Parathyroid adenoma (tissue), 2 donors: ENCODE results near the gene SLC7A5.

Source experiments
- H2AFZ ChIP-seq: fragments of 300-600 bp; sonication (generic); one replicate; pipeline ENCODE4 v1.7.0; 2017; ENCODE audit warnings: antibody characterized with exemption, mild to moderate bottlenecking
- H3K27ac ChIP-seq: fragments of 300-600 bp; sonication (generic); one replicate; pipeline ENCODE4 v1.7.0; 2017
- H3K27me3 ChIP-seq: fragments of 300-600 bp; sonication (generic); one replicate; pipeline ENCODE4 v1.7.0; 2017; ENCODE audit warnings: low read length; ENCODE audit not compliant: control insufficient read depth, insufficient read depth
- H3K36me3 ChIP-seq: fragments of 300-600 bp; sonication (generic); one replicate; pipeline ENCODE4 v1.7.0; 2017; ENCODE audit warnings: low read length; ENCODE audit not compliant: control insufficient read depth, insufficient read depth
- H3K4me1 ChIP-seq: fragments of 300-600 bp; sonication (generic); one replicate; pipeline ENCODE4 v1.7.0; 2017; ENCODE audit warnings: control low read depth
- H3K4me2 ChIP-seq: fragments of 300-600 bp; sonication (generic); one replicate; pipeline ENCODE4 v1.7.0; 2017; ENCODE audit warnings: low read length
- H3K4me3 ChIP-seq: fragments of 300-600 bp; sonication (generic); one replicate; pipeline ENCODE4 v1.7.0; 2017; ENCODE audit warnings: low read depth, low read length
- H3K79me2 ChIP-seq: fragments of 300-600 bp; sonication (generic); one replicate; pipeline ENCODE4 v1.7.0; 2017; ENCODE audit warnings: control low read depth
- H3K9ac ChIP-seq: fragments of 300-600 bp; sonication (generic); one replicate; pipeline ENCODE4 v1.7.0; 2017; ENCODE audit warnings: mild to moderate bottlenecking
- H3K9me3 ChIP-seq: fragments of 300-600 bp; sonication (generic); one replicate; pipeline ENCODE4 v1.7.0; 2017; ENCODE audit warnings: low read length; ENCODE audit not compliant: control insufficient read depth
- TF ChIP-seq, protein P1 (sequence below): fragments of 300-600 bp; sonication (generic); IDR thresholded peaks from one replicate; pipeline ENCODE4 v1.7.0; 2017; ENCODE audit warnings: antibody characterized with exemption, mild to moderate bottlenecking
- donor health status: primary hyperparathyroidism.

Gene SLC7A5

DNA sequence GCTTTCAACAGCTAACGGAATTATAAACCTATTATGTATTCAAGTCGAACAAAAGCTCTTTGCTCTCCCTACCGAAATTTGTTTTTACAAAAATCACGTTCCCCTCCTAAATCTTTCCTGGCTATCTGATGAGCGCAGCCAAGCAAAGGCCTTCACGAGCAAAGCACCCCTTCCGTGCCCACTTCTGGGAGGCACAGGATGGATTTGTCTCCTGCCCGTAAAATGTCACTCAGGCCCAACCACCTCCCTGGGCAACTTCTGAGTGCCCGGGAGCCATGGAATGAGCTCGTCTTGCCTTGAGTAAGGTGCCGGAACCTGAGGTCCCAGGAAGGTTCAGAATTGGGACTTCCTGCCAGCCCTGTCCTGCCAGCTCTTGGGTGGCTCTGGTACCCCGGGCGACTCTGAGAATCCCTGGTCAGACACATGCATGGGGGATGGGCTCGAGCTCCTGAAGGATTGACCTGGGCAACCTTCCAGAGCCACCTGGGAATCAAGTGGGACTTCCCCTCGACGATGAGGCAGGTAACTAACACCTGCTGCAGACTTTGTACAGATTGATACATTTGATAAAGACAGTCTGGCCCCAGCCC lies 19.8 kb downstream of the SLC7A5 start:
- Histone ChIP-seq H2AFZ (no peak overlapping the region), H3K9ac (no peak overlapping the region), H3K36me3 (no peaks in the 10 kb centered on the region), H3K4me2 (no peak overlapping the region), H3K79me2 (no peaks in the 10 kb centered on the region), H3K4me3 (no peak overlapping the region), H3K27ac (no peak overlapping the region), H3K4me1 (peaks cover 5% of the 10 kb centered on the region), H3K9me3 (no peaks in the 10 kb centered on the region), H3K27me3 (no peaks in the 10 kb centered on the region)
- TF ChIP-seq, protein P1, sequence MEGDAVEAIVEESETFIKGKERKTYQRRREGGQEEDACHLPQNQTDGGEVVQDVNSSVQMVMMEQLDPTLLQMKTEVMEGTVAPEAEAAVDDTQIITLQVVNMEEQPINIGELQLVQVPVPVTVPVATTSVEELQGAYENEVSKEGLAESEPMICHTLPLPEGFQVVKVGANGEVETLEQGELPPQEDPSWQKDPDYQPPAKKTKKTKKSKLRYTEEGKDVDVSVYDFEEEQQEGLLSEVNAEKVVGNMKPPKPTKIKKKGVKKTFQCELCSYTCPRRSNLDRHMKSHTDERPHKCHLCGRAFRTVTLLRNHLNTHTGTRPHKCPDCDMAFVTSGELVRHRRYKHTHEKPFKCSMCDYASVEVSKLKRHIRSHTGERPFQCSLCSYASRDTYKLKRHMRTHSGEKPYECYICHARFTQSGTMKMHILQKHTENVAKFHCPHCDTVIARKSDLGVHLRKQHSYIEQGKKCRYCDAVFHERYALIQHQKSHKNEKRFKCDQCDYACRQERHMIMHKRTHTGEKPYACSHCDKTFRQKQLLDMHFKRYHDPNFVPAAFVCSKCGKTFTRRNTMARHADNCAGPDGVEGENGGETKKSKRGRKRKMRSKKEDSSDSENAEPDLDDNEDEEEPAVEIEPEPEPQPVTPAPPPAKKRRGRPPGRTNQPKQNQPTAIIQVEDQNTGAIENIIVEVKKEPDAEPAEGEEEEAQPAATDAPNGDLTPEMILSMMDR = no peak

DNA sequence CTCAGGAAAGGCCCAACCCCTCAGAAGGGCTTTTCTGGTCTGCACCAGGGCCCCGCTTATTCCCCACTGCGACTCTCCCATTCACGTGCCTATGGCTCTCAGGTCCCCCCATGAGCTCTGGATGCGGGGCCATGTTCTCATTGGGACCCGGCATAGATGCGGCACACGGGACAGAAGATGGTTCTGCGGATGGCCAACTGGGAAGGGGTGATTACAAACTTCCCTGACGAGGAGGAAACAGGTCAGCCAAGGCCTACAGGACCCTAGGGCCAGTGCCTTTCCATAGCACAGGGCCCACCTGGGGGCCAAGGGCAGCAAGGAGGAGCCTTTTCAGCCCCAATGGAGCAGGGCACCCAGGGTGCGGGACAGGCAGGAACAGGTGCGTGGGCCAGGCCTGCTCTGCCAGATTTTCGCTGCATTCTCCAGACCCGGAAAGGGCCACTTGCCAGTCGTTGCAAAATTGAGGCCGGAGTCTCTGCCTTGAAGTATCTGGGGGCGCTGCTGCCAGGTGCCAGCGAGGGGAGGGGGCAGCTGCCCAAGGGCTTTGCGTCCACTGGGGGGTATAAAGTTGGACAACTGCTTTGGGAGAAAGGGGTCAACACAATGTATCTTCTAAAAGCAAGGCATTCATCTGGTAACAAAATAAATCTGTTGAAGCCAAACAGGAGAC lies 20.5 kb downstream of the SLC7A5 start:
- Histone ChIP-seq H3K4me1 (peaks cover 5% of the 10 kb centered on the region), H3K27ac (no peak overlapping the region), H3K79me2 (no peaks in the 10 kb centered on the region), H3K27me3 (no peaks in the 10 kb centered on the region), H2AFZ (no peak overlapping the region), H3K4me2 (no peak overlapping the region), H3K9me3 (no peaks in the 10 kb centered on the region), H3K4me3 (no peak overlapping the region), H3K9ac (no peak overlapping the region), H3K36me3 (no peaks in the 10 kb centered on the region)
- TF ChIP-seq, protein P1 = no peak

DNA sequence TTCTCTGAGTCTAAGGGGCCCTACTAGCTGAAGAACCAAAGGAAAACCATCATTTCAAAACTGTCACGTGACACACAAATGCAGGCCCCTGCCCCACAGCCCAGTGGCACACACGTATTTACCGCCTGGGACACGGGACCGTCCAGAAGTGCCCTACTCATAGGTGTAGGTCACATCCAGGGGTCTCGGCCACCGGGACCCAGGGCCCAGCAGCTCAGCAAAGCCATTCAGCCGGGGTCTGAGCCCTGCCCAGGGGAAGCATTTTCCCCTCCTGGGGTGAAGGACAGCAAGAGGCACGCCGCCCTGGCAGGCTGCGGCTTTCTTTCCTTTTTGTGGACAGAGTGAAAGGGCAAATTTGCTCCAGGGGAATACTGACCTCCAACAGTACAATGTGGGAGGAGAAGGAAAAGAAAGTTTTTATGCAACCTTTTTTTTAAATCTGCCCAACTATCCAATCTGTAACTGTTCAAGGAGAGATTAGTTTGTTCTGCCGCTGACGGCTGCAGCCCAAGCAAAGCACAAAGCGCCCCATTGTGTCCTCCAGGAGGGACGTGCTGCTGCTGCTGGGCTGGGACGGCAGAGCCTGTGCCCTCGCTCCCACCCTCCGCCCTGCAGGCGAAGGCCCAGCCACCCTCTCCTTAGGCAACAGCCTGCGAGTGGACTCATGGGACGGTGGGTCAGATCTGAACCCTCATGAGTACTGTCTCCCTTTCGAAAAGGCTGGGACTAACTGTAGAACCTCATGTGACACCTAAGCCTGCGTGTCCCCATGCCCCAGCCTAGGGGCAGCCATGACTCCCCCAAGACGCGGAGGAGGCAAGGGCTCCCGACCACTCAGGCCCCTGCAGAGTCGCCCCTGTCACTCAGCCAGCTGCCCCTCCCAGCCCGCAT lies 21.3 kb downstream of the SLC7A5 start:
- H3K36me3 ChIP-seq = no peaks in the 10 kb centered on the region
- no peak overlapping the region for H3K4me3 ChIP-seq
- H3K4me2 ChIP-seq = no peak overlapping the region
- H2AFZ ChIP-seq = no peak overlapping the region
- no peak overlapping the region for H3K27ac ChIP-seq
- H3K27me3 ChIP-seq = no peaks in the 10 kb centered on the region
- H3K9ac ChIP-seq = no peak overlapping the region
- H3K4me1 ChIP-seq = peaks cover under 1% of the 10 kb centered on the region
- TF ChIP-seq, protein P1 = no peak
- H3K79me2 ChIP-seq = no peaks in the 10 kb centered on the region
- no peaks in the 10 kb centered on the region for H3K9me3 ChIP-seq

DNA sequence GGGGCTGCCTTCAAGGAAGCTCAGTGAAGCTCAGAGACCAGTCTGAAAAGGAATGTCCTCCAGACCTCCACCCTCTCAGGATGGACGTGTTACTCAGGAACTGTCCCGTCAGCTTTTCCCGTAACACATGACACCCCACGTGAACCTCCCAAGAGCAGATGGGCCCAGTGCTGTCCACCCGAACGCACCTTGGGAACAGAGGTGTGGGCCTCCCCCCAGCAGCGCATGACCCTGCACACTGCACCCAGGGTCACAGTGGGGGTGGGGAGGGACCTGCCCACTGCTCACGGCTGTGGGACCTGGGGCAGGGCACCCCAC lies 21.9 kb downstream of the SLC7A5 start:
- Histone ChIP-seq H3K9ac (no peak overlapping the region), H3K4me1 (no peaks in the 10 kb centered on the region), H3K4me3 (no peak overlapping the region), H3K4me2 (no peak overlapping the region), H3K27me3 (no peaks in the 10 kb centered on the region), H3K36me3 (no peaks in the 10 kb centered on the region), H3K79me2 (no peaks in the 10 kb centered on the region), H3K27ac (no peak overlapping the region), H3K9me3 (no peaks in the 10 kb centered on the region), H2AFZ (no peak overlapping the region)
- TF ChIP-seq, protein P1 = no peak
